K562 (cell line): ENCODE data around the gene NOTCH1. TPM values are rescaled to one million over a fixed set of nuclear protein-coding genes. Genes with fewer than 3 reads are reported as not detected.
A peak's percentile ranks its signal among the peaks of the same experiment; 100 is the strongest.

Experiments used
- ATAC-seq: fragments of 200-7000 bp; cut with Tn5 transposase; 3 replicates; pipeline ENCODE4 v1.9.1; 2020; ENCODE audit warnings: moderate library complexity
- BruUV-seq: library from RNA; stranded (reverse); fragments of 400-500 nt; replicated peaks from 2 replicates; lab custom pipeline; 2021; lab: Mats Ljungman, UMichigan
- CTCF ChIA-PET: fragments of 300-600 bp; formaldehyde crosslinking; extraction: SDS; loops from one replicate; lab custom pipeline; 2021; ENCODE audit warnings: low intra/inter-chr PET ratio; lab: Yijun Ruan, JAX
- POLR2A ChIA-PET: fragments of 300-600, 350-650 bp; sonication (Branson Sonifier 250); formaldehyde crosslinking; extraction: SDS; loops from one replicate; lab custom pipeline; 2021; ENCODE audit warnings: antibody characterized with exemption, inconsistent platforms; lab: Yijun Ruan, JAX
- DNase-seq, 4 experiments: peaks; one replicate each; pipeline versions ENCODE4 v3.0.0 to v3.0.0-alpha.2; 2011 to 2018; ENCODE audit warnings: low spot score in 3 of 4, mixed read lengths in 3 of 4; ENCODE audit errors: extremely low read depth in 1 of 4
- FAIRE-seq: peaks from 2 replicates; lab custom pipeline; 2011; peaks lifted over from hg19 to GRCh38; lab: Jason Lieb, UNC
- H2AFZ ChIP-seq: 2 replicates; pipeline ENCODE4 v1.6.0; 2011; ENCODE audit warnings: low read depth, low read length, control low read depth, inconsistent platforms
- H3K27ac ChIP-seq: fragments of 200-600 bp; 3 replicates; pipeline ENCODE4 v1.8.0; 2011; ENCODE audit warnings: low read depth, mild to moderate bottlenecking, control low read depth, inconsistent platforms, low read length, moderate library complexity, mixed read lengths; ENCODE audit errors: extremely low read depth
- H3K27me3 ChIP-seq, 2 experiments: fragments of 300-600 bp in 1 of 2; 2 replicates in 1 of 2; 3 replicates in 1 of 2; pipeline versions ENCODE4 v1.6.0 to v1.8.0; 2011; ENCODE audit warnings: inconsistent platforms in 2 of 2, low read length in 2 of 2, mild to moderate bottlenecking in 1 of 2, mixed read lengths in 1 of 2, moderate library complexity in 1 of 2; ENCODE audit not compliant: control insufficient read depth in 2 of 2, insufficient read depth in 2 of 2
- H3K36me3 ChIP-seq: fragments of 300-600 bp; 3 replicates; pipeline ENCODE4 v1.8.0; 2011; ENCODE audit warnings: mild to moderate bottlenecking, low read length, inconsistent platforms; ENCODE audit not compliant: control insufficient read depth, insufficient read depth
- H3K4me1 ChIP-seq, 2 experiments: fragments of 200-600 bp in 1 of 2; replicated peaks in 1 of 2; 2 replicates in 1 of 2; 3 replicates in 1 of 2; pipeline versions ENCODE4 v1.5.1 to v1.8.0; 2011; ENCODE audit warnings: inconsistent platforms in 2 of 2, low read length in 2 of 2, mild to moderate bottlenecking in 1 of 2, mixed read lengths in 1 of 2, moderate library complexity in 1 of 2; ENCODE audit not compliant: control insufficient read depth in 2 of 2, insufficient read depth in 2 of 2
- H3K4me2 ChIP-seq: 2 replicates; pipeline ENCODE4 v1.6.1; 2011; ENCODE audit warnings: low read length, control low read depth, inconsistent platforms, mixed read lengths; ENCODE audit not compliant: insufficient read depth
- H3K4me3 ChIP-seq: fragments of 200-600 bp; sonication (generic), shearing (Covaris generic); 2 replicates; pipeline ENCODE4 v1.5.1; 2016; ENCODE audit warnings: control low read depth, inconsistent platforms
- H3K79me2 ChIP-seq: fragments of 200-600 bp; 3 replicates; pipeline ENCODE4 v1.8.0; 2011; ENCODE audit warnings: low read length, inconsistent platforms; ENCODE audit not compliant: control insufficient read depth, insufficient read depth
- H3K9ac ChIP-seq, 2 experiments: 2 replicates each; pipeline versions ENCODE4 v1.6.0 to v1.6.1; 2011; ENCODE audit warnings: low read depth in 2 of 2, low read length in 2 of 2, control low read depth in 1 of 2, inconsistent platforms in 1 of 2, mild to moderate bottlenecking in 1 of 2, mixed read lengths in 1 of 2; ENCODE audit not compliant: insufficient read depth in 1 of 2
- H3K9me1 ChIP-seq: one replicate; pipeline ENCODE4 v1.6.0; 2011; ENCODE audit warnings: inconsistent platforms, mild to moderate bottlenecking, low read length, moderate library complexity; ENCODE audit not compliant: control insufficient read depth, insufficient read depth
- H3K9me3 ChIP-seq: replicated peaks from 2 replicates; pipeline ENCODE4 v1.5.1; 2011; ENCODE audit warnings: low read depth, low read length, inconsistent platforms; ENCODE audit not compliant: control insufficient read depth, insufficient read depth
- H4K20me1 ChIP-seq: replicated peaks from 2 replicates; pipeline ENCODE4 v1.6.1; 2011; ENCODE audit warnings: low read length, inconsistent platforms, mixed read lengths; ENCODE audit not compliant: control insufficient read depth, insufficient read depth
- HCFC1 ChIP-seq: IDR thresholded peaks from 2 replicates; pipeline ENCODE4 v1.6.1; 2012; ENCODE audit warnings: low read depth, low read length, improper control_type of control experiment
- KLF13 ChIP-seq: fragments of 450-650 bp; IDR thresholded peaks from 2 replicates; pipeline ENCODE4 v1.6.1; 2016; ENCODE audit warnings: missing genetic modification characterization, low read depth, mild to moderate bottlenecking, missing compliant biosample characterization, moderate library complexity, borderline replicate concordance
- MTF1 ChIP-seq: fragments of 250-450 bp; sonication (Bioruptor Pico); IDR thresholded peaks from 2 replicates; pipeline ENCODE4 v1.9.0; 2021; ENCODE audit warnings: moderate library complexity, mild to moderate bottlenecking, inconsistent platforms, borderline replicate concordance
- NCOA6 ChIP-seq: fragments of 450-650 bp; IDR thresholded peaks from 2 replicates; pipeline ENCODE4 v1.6.1; 2017; ENCODE audit warnings: mild to moderate bottlenecking
- RBM22 ChIP-seq: fragments of 200-400 bp; formaldehyde crosslinking; IDR thresholded peaks from 2 replicates; pipeline ENCODE4 v1.6.1; 2018; ENCODE audit warnings: low read length, low read depth; ENCODE audit not compliant: poor library complexity, severe bottlenecking
- TEAD4 ChIP-seq, 2 experiments: sonication (generic) in 1 of 2; formaldehyde crosslinking in 1 of 2; IDR thresholded peaks; 2 replicates each; pipeline versions ENCODE4 v1.6.1 to v1.8.0; 2012 to 2022; ENCODE audit warnings: borderline replicate concordance in 1 of 2, inconsistent platforms in 1 of 2, low read length in 1 of 2, mild to moderate bottlenecking in 1 of 2, missing genetic modification reagents in 1 of 2
- VEZF1 ChIP-seq: fragments of 200-800 bp; sonication (Bioruptor generic); IDR thresholded peaks from 2 replicates; pipeline ENCODE4 v1.6.1; 2017; ENCODE audit warnings: missing genetic modification characterization, missing compliant biosample characterization
- ZNF398 ChIP-seq: fragments of 250-450 bp; sonication (Bioruptor Pico); IDR thresholded peaks from 2 replicates; pipeline ENCODE4 v1.8.0; 2021; ENCODE audit warnings: moderate library complexity, mild to moderate bottlenecking, inconsistent platforms
- WGBS: fragments of 100-300 bp; shearing (Covaris generic); methylation state at CpG from one replicate; pipeline ENCODE4 v1.1.6; 2016; ENCODE audit warnings: low coverage, mixed read lengths; ENCODE audit not compliant: insufficient coverage; ENCODE audit errors: missing lambda C conversion rate; 5-methylcytosine and 5-hydroxymethylcytosine counted together
- in situ Hi-C: fragments of 300-500 bp; cut with MboI; formaldehyde crosslinking; loops from 4 replicates; pipeline ENCODE4 v1.15.0; 2018; ENCODE audit warnings: inconsistent platforms, mixed read lengths
- intact Hi-C: fragments of 100-400 bp; cut with micrococcal nuclease; formaldehyde crosslinking; loops from 2 replicates; pipeline ENCODE4 v1.14.2; 2022
- polyA plus RNA-seq, 8 experiments: library from polyadenylated mRNA; depleted of rRNA in 4 of 8; stranded (reverse) in 5 of 8; unstranded in 3 of 8; fragments of >200 nt; fragmentation: Nextera tagmentation in 2 of 8; fragmentation: Illumina TruSeq in 1 of 8; extraction: Ambion mirVana in 2 of 8; extraction: Trizol in 1 of 8; gene quantifications; 2 replicates each; pipeline versions ENCODE4 v1.2.1 to v1.2.3, GENCODE V29; 2011 to 2014; ENCODE audit warnings: inconsistent platforms in 1 of 8, missing spikeins in 1 of 8
- total RNA-seq, 7 experiments: library from RNA; depleted of rRNA in 6 of 7; stranded (reverse); fragments of >200 nt in 6 of 7; fragmentation: Illumina TruSeq in 2 of 7; extraction: Trizol in 2 of 7; gene quantifications; 2 replicates each; pipeline versions ENCODE4 v1.2.1 to v1.2.3, GENCODE V29; 2011 to 2021; ENCODE audit warnings: low replicate concordance in 1 of 7

NOTCH1 gene
- total and polyA plus RNA-seq, 9 of the 15 experiments (the other 6 are each of a cell fraction or from before 2014, with no cell fraction given), result 0.03 to 31.4 (median 2.3) TPM

GRCh38 chr9:136474021-136474640 is 71.7 kb downstream of the NOTCH1 start (continued):
- TF ChIP-seq TEAD4 (IDR thresholded peaks at IDR 0.05; ENCODE audit: low read length) (no peak), TEAD4 (CRISPR knock-in tag; IDR thresholded peaks at IDR 0.05; ENCODE audit: borderline replicate concordance) (no peak)

GRCh38 chr9:136473354-136473721 is 72.5 kb downstream of the NOTCH1 start:
- H2AFZ ChIP-seq, result no peak overlapping the region
- H3K4me1 ChIP-seq, result peaks cover 0 to 23% of the 10 kb centered on the region in 2 experiments; a peak in 3 of 5 replicates
- CTCF ChIA-PET, result no interaction called here
- no TSS peak for BruUV-seq
- WGBS, result 94% methylated on average over 14 of the region's 14 CpGs
- intact Hi-C loops (no loop called here), in situ Hi-C loops (no loop called here)
- peaks cover 65% of the 10 kb centered on the region for H3K79me2 ChIP-seq
- H3K9me1 ChIP-seq, result peaks cover 5% of the 10 kb centered on the region
- no peak for FAIRE-seq
- no peak overlapping the region for H3K4me3 ChIP-seq
- no peak overlapping the region for H3K4me2 ChIP-seq
- H3K9me3 ChIP-seq, result no peaks in the 10 kb centered on the region
- H3K9ac ChIP-seq, result no peak overlapping the region
- POLR2A ChIA-PET, result interaction anchor here (0.6 to 3.0 kb wide), 7 partner anchors 8 to 173 kb away, joined by 3 to 8 read pairs (median 4); no protein-coding TSS in a partner anchor
- DNase-seq, result no peak
- ATAC-seq, result no peak
- no peaks in the 10 kb centered on the region for H3K27me3 ChIP-seq
- H3K27ac ChIP-seq, result no peak overlapping the region
- H3K36me3 ChIP-seq, result peaks cover 100% of the 10 kb centered on the region
- peaks cover 49% of the 10 kb centered on the region for H4K20me1 ChIP-seq
- TF ChIP-seq RBM22, result peak; percentile 24
- TF ChIP-seq NCOA6, result no peak
- no peak for TF ChIP-seq HCFC1
- no peak for TF ChIP-seq MTF1 (CRISPR knock-in tag)
- TF ChIP-seq VEZF1 (CRISPR knock-in tag), result no peak
- TF ChIP-seq ZNF398 (CRISPR knock-in tag), result no peak
- no peak for TF ChIP-seq KLF13 (tag)
